GM18873 (cell line): ENCODE results near the gene PSME3IP1.

Experiments used
- ATAC-seq: cut with Tn5 transposase; IDR thresholded peaks from one replicate; pipeline ENCODE4 v1.9.1; 2021; ENCODE audit warnings: mild to moderate bottlenecking, moderate library complexity, moderate number of reproducible peaks; ENCODE audit not compliant: unreplicated experiment, low FRiP score

PSME3IP1 gene

DNA sequence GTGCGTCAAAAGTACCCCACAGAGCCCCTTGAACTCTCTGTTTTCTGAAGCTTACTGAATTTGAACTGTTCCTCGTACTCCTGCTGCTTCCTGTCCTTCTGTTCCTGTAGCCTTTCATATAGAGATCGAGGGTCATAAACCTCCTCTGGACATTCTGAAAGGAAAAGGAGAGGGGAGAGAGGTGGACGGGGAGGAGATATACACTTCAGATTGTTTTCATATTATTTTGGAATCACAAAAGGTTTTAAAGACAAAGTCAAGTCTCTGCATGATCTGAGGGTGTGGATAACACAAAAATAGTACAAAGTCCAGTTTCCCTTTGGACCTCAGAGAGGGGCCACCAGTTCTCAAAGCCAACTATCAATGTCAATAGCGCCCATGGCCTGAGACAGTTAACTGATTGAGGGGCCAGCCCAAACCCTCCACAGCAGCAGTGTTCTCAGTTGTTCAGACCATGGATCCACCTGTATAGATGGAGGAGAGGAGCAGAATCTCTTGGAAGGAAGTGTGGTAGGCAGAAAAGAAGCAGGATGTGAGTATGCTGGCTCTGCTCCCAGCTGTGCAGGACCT, 13.0 kb downstream of the PSME3IP1 start:
- ATAC-seq, result no peak

DNA sequence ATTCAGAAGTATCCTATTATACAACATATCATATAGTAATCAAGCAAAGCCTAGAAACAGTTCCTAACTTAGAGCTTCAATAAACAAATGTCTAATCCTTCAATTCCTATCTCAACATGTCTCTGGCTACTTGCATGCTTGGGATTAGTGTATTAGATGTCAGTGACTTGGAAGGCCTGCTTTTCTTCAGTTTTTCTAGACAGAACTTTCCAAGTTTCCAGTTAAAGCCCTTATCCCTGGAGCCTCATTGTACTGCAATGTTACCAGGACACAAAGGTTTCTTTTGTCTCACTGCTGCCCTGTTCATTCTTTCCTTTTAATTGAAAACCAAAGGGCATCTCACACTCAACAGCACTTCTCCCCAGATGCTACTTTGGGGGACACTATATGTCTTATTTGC, 16.5 kb downstream of the PSME3IP1 start:
- no peak for ATAC-seq

DNA sequence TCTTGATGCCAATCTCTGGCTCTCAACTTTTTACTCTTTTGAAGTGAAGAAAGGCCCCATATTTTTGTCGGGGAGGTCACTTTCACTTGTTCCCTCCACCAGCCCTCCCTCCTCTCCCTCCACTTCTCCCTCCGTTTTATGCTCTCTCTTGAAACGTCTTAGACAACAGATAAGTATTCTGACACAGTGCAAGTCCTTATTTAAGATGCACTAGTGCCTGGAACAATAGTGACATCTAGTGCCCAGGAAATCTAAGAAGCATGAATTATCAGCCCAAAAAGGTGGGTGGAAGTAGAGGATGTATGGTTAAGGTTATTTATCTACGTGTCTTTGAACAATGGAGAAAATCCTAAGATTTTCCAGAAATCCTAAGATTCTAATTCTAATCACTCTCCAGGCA, 17.9 kb downstream of the PSME3IP1 start:
- no peak for ATAC-seq

DNA sequence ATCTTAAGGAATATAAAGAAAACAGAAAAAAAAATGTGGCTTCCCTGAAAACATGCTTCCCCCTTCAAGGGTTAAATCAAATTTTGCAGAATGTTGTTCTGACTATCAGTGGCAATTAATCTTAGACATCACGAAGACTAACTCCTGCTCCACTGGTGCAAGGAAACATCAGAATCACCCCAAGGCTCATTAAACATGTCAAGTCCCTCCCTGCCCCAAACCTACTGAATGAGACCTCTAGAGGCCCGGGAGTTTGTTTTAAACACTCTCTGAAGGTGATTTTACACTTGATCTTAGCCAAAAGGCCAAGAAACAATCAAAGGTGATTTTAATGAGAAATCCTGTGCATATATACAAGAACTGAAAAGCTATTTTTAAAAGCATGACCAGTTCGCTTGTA, 18.3 kb downstream of the PSME3IP1 start:
- no peak for ATAC-seq

GRCh38 chr16:57166951-57167350, 18.9 kb downstream of the PSME3IP1 start:
- no peak for ATAC-seq

DNA sequence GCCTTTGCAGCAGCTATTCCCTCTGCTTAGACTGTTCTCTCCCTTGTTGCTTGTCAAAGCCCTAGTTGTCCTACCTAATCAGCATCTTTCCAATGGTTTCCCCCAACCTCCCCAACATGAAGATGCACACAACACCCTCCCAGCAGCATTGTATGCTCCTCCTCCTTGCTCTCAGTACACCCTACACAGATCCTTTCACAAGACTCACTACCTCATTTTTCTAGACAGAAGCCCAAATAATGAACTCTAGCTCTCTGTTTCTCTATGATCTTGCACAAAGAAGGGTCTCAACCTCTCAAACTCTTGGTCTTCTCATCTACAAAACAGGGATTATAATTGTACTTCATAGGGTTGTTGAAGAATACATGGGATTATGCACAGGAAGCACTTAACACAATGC, 19.4 kb downstream of the PSME3IP1 start:
- ATAC-seq, result no peak

DNA sequence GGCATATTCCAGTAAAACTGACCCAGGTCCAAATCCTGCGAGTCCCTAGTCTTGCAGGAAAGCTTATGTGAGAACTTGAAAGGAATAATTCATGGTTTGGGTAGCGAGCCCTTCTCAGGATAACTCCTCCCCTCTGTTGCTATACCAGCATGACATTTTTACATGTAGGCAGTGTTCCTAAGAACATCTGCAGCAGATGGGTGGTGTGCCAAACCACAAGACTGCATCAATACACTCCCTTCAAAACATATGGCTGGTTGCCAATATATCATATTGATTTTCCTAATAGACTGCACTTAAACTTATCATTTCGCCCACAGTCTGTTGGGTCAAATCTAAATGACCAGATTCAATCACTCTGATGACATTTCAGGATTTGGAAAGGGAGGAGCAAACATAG, 19.9 kb downstream of the PSME3IP1 start:
- ATAC-seq, result no peak

DNA sequence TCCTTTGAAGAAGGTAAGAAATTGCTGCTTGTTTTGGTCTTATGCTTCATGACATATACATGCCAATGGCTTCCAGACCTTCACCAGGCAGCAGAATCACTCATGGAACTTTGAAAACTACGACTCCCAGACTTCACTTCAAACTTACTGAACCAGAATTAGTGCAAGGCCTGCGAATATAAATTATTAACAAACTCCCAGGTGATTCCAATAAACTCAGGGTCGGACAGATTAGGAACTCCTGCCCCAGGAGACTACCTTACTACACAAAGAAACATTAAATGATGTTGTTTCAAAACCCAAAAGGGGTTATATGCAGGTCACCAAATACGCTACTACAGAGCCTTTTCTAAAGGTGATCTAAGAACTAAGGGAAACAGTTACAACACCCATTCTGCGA, 20.4 kb downstream of the PSME3IP1 start:
- no peak for ATAC-seq

GRCh38 chr16:57163842-57164241, 22.0 kb downstream of the PSME3IP1 start:
- ATAC-seq, result no peak

DNA sequence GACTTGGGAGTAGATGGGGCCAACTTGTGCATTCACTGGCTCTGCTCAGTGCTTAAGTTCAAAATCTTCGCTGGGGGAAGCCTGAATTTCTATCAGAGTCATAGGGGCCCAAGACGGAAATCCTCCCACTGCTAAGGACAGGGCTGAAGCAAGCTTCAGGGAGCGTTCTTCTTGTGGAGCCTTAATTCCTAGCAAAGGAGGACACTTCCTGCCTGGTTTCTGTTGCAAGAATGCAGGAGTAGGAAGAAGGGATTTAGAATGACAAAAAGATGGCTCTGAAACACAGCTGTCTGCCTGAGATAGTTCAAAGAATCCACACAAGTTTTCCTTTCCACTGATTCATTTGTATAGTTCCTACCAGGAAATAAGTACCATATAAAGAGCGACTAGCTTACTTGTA, 26.4 kb downstream of the PSME3IP1 start:
- ATAC-seq, result no peak

DNA sequence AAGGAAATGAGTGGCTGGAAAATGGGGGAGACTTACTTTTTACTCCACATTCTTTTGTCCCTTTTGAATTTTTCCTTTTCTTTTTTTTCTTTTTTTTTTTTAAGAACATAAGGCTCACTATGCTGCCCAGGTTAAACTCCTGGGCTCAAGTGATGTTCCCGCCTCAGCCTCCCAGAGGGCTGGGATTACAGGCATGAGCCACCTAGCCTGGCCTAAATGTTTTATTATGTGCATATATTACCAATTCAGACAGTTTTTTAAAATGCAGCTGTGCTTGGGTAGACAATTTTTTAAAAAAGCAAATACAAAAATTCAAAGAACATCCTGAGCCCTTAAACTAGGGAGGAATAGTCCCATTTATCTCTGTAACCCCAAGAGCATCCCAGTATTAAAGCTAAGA, 28.3 kb downstream of the PSME3IP1 start:
- no peak for ATAC-seq

- no peak for ATAC-seq
Observed at GRCh38 chr16:57156351-57156703, 29.5 kb downstream of the PSME3IP1 start.

- ATAC-seq, result no peak
Observed at GRCh38 chr16:57155702-57156350, 30.0 kb downstream of the PSME3IP1 start.

GRCh38 chr16:57153841-57154240, 32.0 kb downstream of the PSME3IP1 start:
- ATAC-seq, result no peak

- no peak for ATAC-seq
Observed at GRCh38 chr16:57152096-57153093, 33.4 kb downstream of the PSME3IP1 start.

DNA sequence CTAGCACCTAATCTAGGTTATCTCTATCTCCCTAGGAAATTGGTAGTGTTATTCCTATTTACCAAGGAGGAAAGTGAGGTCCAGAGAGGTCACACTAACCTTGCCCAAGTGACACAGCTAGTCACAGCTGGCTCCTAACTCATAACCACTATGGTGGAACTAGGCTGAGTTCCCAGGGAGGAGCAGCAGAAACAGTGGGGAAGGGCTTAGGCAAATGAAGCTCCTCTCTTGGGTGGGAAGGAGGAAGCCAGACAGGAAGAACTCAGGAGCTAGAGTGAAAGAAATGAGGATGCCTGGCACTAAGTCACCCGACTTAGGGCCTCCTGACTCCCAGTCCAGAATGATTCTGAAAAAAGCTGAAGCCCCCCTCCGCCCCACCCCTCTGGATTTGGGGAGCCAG, 34.5 kb downstream of the PSME3IP1 start:
- no peak for ATAC-seq

DNA sequence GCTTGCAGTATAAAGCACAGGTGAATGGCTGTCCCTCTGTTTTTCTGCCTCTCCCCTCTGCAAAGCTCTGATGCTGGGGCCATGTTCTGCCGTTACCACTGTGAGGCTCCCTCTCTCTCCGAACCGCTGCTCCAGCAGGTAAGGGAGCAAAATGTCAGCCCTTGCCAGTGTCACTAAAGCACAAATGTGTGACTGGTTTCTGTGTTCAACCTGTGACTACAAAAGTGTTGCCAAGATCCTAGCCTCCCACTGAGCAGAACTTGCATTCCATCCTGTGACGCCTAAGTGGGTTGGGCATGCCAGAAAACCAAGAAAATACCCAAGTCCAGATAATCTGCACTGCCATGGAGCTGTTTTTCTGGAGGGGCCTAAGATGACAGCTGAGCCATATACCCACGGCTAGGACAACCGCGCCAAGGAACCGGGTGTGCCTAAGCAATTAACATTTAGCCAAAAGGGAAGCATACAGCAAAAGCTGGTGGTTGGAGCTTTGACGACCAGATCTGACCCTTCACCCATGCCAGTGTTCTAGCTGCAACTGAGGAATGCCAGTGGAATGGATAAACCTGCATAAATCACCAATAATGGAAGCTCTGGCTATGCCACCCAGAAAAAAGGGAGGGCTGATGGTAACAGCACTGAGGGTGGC, 35.0 kb downstream of the PSME3IP1 start:
- no peak for ATAC-seq

DNA sequence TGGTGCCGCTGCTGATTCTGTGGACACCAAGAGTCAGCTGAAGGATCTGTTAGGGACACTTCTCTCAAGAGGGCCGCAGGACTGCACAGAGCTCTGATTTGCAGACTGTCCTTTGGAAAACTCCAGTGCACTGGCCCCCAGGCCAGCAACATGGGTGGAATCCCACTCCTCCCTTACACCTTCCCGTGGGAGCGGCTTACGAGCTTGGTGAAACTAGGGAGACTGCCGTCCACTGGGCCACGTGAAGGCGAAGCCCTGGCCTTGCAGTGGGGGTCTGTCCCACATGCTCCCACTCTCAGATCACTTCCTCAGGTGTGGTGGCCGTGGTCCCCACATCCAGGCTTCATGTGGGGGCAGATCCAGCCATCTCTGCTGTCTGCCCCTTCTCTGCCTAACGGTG, 36.4 kb downstream of the PSME3IP1 start:
- ATAC-seq, result no peak

GRCh38 chr16:57148481-57148880, 37.4 kb downstream of the PSME3IP1 start:
- no peak for ATAC-seq

DNA sequence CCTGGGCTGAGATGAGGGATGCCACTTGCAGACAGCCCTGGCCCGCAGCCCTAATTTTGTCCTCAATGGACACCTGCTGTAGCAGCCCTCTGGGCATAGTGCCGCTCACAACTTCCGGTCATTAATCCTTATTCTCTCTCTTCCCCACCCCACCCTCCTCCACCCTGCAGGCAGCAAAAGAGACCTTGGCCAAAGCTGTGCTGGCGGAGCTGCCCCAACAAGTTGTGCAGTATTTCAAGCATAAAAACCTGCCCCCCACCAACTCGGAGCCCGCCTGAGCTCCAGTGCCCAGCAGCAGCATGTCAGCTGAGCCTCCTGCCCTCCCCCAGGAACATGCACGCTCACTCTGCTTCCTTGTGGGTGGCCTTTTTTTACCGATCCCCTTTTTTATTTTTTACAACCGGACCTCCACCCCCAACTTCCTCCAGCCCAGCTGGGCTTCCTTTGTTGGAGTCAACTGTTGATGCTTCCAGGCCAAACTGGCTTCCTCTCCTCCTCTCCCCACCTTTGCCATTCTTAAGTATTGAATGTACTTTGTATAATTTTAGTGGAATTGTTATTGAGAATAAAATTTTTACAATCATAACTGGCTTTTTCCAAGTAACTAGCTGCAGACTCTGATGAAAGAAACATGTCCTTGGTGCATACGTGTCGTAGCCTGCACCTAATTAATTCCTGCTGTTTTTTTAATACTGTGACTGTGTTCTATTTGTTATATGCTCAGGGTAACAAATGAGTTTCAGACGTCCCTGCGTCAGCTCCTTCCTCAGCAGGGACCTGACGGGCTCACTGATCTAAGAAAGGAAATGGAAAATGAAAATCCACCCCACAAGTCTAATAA, 38.2 kb downstream of the PSME3IP1 start:
- ATAC-seq, result no peak
